ENCODE results near the gene CCDC192.

DNA sequence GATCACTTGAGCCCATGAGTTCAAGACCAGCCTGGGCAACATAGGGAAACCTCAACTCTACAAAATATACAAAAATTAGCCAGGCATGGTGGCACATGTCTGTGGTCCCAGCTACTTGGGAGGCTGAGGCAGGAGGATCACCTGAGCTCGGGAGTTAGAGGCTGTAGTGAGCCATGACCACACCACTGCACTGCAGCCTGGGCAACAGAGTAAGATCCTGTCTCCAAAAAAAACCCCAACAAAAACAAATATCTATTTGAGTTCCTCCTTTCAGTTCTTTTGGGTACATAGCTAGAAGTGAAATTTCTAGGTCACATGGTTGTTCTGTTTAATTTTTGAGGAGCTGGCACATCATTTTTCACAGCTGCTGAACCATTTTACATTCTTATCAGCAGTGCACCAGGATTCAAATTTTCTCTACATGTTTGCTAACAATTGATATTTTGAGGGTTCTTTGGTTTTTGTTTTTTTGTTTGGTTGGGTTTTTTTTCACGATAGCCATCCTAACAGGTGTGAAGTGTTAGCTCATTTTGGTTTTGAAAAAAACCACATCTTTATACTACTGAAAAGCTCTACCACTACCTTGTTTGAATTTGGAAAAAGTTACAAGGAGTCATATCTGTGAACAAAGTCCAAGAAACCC lies 203.5 kb downstream of the CCDC192 start:
- TF ChIP-seq, protein P1, sequence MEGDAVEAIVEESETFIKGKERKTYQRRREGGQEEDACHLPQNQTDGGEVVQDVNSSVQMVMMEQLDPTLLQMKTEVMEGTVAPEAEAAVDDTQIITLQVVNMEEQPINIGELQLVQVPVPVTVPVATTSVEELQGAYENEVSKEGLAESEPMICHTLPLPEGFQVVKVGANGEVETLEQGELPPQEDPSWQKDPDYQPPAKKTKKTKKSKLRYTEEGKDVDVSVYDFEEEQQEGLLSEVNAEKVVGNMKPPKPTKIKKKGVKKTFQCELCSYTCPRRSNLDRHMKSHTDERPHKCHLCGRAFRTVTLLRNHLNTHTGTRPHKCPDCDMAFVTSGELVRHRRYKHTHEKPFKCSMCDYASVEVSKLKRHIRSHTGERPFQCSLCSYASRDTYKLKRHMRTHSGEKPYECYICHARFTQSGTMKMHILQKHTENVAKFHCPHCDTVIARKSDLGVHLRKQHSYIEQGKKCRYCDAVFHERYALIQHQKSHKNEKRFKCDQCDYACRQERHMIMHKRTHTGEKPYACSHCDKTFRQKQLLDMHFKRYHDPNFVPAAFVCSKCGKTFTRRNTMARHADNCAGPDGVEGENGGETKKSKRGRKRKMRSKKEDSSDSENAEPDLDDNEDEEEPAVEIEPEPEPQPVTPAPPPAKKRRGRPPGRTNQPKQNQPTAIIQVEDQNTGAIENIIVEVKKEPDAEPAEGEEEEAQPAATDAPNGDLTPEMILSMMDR (IDR thresholded peaks at IDR 0.05) = no peak
- TF ChIP-seq EP300 (IDR thresholded peaks at IDR 0.05) (no peak), POLR2A (IDR thresholded peaks at IDR 0.05) (no peak), POLR2AphosphoS5 (IDR thresholded peaks at IDR 0.05) (no peak)

All from suprapubic skin (tissue), 4 donors.